AG04449 (cell line): ENCODE data around the gene RAB1A.
"Not testable (repeated sequence)": the region's sequence is repeated elsewhere in the genome, so short reads cannot be mapped to it uniquely, and the experiment has no call there.

Experiments used
- CTCF ChIA-PET: fragments of 350-600 bp; formaldehyde crosslinking; extraction: SDS; loops from one replicate; lab custom pipeline; 2021; ENCODE audit warnings: antibody characterized with exemption; lab: Yijun Ruan, JAX
- POLR2A ChIA-PET: fragments of 400-600, 350-600 bp; formaldehyde crosslinking; extraction: SDS; loops from one replicate; lab custom pipeline; 2020; ENCODE audit warnings: antibody characterized with exemption, inconsistent platforms; lab: Yijun Ruan, JAX
- DNase-seq: peaks from one replicate; pipeline ENCODE4 v3.0.0-alpha.2; 2010; ENCODE audit warnings: low read depth, low spot score
- H3K4me3 ChIP-seq: 2 replicates; pipeline ENCODE4 v1.5.1; 2011; ENCODE audit warnings: low read depth, mild to moderate bottlenecking, control low read depth, low read length
- CTCF ChIP-seq: IDR thresholded peaks from one replicate; pipeline ENCODE4 v1.5.1; 2011; ENCODE audit warnings: mild to moderate bottlenecking, moderate library complexity, low read length, control low read depth, inconsistent platforms; ENCODE audit not compliant: insufficient read depth; ENCODE audit errors: missing control alignments

Gene RAB1A

GRCh38 chr2:65137197-65137775 lies 7.4 kb upstream of the RAB1A start:
- ChIA-PET CTCF (interaction anchor here (0.6 kb wide), 1 partner anchor 11 kb away, joined by 3 read pairs; no protein-coding TSS in a partner anchor), POLR2A (interaction anchor here (0.7 kb wide), 1 partner anchor 90 kb away, joined by 3 read pairs; the partner anchor contains the start of gene ACTR2)
- H3K4me3 ChIP-seq = no peak overlapping the region
- no peak for TF ChIP-seq CTCF
- DNase-seq = no peak

DNA sequence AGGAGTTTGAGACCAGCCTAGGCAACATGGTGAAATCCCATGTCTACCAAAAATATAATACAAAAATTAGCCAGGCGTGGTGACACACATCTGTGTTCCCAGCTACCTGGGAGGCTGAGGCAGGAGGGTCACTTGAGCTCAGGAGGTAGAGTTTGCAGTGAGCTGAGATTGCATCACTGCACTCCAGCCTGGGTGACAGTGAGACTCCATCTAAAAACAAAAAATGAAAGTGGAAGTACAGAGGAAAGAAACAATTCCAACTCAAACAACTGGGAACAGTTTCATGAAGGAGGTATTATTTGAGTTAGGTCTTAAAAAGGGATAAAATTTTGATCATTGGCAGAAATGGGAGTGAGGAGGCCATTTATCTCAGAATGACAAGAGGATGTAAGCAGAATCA lies 6.3 kb upstream of the RAB1A start:
- DNase-seq = no peak
- no peak overlapping the region for H3K4me3 ChIP-seq
- POLR2A ChIA-PET = no interaction called here
- TF ChIP-seq CTCF = no peak
- CTCF ChIA-PET = no interaction called here

- POLR2A ChIA-PET = interaction anchor here (0.6 kb wide), 1 partner anchor 14 kb away, joined by 4 read pairs; no protein-coding TSS in a partner anchor
- no peak overlapping the region for H3K4me3 ChIP-seq
- no peak for TF ChIP-seq CTCF
- CTCF ChIA-PET = interaction anchor here (1.1 kb wide), 2 partner anchors 8 to 36 kb away, joined by 3 read pairs; no protein-coding TSS in a partner anchor
- DNase-seq = no peak
Observed at GRCh38 chr2:65134158-65134557, 4.3 kb upstream of the RAB1A start.

DNA sequence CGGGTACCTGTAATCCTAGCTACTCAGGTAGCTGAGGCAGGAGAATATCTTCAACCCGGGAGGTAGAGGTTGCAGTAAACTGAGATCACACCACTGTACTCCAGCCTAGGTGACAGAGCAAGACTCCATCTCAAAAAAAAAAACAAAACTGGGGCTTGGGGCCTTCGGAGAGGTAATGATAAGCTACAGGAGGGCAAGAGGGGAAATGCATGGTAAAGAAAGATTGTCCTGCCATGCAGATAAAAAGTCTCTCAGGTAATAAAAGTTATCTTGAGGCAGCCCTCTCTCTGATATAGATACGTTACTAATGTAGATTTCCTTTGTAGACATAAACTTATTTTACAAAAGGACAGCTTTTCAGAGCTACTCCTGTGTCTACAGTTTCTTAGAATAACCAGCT lies 3.7 kb upstream of the RAB1A start:
- no peak for TF ChIP-seq CTCF
- ChIA-PET CTCF (interaction anchor here (1.1 kb wide), 1 partner anchor 9 kb away, joined by 3 read pairs; no protein-coding TSS in a partner anchor), POLR2A (no interaction called here)
- no peak overlapping the region for H3K4me3 ChIP-seq
- no peak for DNase-seq

- CTCF ChIA-PET = interaction anchor here (1.0 to 1.1 kb wide), 3 partner anchors 10 to 68 kb away, joined by 3 read pairs; no protein-coding TSS in a partner anchor
- DNase-seq, H3K4me3 ChIP-seq, POLR2A ChIA-PET: not testable (repeated sequence)
Observed at GRCh38 chr2:65132930-65133329, 3.0 kb upstream of the RAB1A start.

DNA sequence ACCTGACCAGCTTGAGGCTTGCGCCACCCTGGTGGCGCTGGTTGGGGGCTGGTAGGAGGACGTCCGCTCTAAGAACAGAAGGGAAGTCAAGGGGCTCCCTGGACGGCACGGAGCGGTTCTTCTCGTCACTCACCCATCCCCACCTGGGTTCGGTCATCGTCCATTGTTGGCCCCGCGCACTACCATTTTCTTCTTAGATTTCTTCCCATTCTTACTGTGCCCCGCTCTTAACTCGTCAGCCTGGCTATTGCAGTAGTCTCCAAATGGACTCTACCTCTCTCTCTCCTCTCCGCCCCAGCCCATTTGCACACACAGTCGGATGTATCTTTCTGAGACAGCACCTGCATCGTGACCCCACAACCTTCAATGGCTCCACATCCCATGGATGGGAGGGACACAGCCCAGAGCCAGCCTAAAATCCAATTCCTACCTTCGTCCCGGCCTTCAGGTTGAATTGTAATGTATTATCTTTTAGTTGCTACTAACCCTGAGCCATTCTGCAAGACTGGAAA lies 814 bp upstream of the RAB1A start:
- POLR2A ChIA-PET = interaction anchor here (0.6 to 1.6 kb wide), 7 partner anchors 10 to 100 kb away, joined by 3 to 7 read pairs (median 3); partner anchors contain the start of gene ACTR2
- peak overlapping the region; percentile 66 for H3K4me3 ChIP-seq
- peak; percentile 17 for DNase-seq
- CTCF ChIA-PET = interaction anchor here (1.0 to 1.6 kb wide), 5 partner anchors 9 to 144 kb away, joined by 3 to 7 read pairs (median 5); partner anchors contain the start of gene CEP68
- no peak for TF ChIP-seq CTCF
